RCC 7860 (cell line): ENCODE measurements around the gene CPNE1.

Experiments used
- DNase-seq: peaks from one replicate; pipeline ENCODE4 v3.0.0-alpha.2; 2015; ENCODE audit warnings: low spot score
- FAIRE-seq: peaks from 2 replicates; lab custom pipeline; 2012; peaks lifted over from hg19 to GRCh38; lab: Jason Lieb, UNC

Gene CPNE1

GRCh38 chr20:35600993-35601973, 63.4 kb downstream of the CPNE1 start:
- FAIRE-seq: no peak
- no peak for DNase-seq

- DNase-seq (no peak), FAIRE-seq (no peak)
Observed at GRCh38 chr20:35600176-35600992, 64.3 kb downstream of the CPNE1 start.

GRCh38 chr20:35599776-35600120, 65.0 kb downstream of the CPNE1 start:
- no peak for FAIRE-seq
- DNase-seq: no peak

- FAIRE-seq (no peak), DNase-seq (no peak)
Observed at GRCh38 chr20:35598899-35599775, 65.6 kb downstream of the CPNE1 start.

GRCh38 chr20:35598476-35598875, 66.2 kb downstream of the CPNE1 start:
- FAIRE-seq (no peak), DNase-seq (no peak)

- DNase-seq (no peak), FAIRE-seq (no peak)
Observed at GRCh38 chr20:35597186-35597585, 67.5 kb downstream of the CPNE1 start.

- no peak for DNase-seq
- FAIRE-seq: no peak
Observed at GRCh38 chr20:35595901-35596300, 68.8 kb downstream of the CPNE1 start.

GRCh38 chr20:35595456-35595855, 69.2 kb downstream of the CPNE1 start:
- FAIRE-seq (no peak), DNase-seq (no peak)

- FAIRE-seq (no peak), DNase-seq (no peak)
Observed at GRCh38 chr20:35592339-35592974, 72.2 kb downstream of the CPNE1 start.

GRCh38 chr20:35588397-35588796, 76.3 kb downstream of the CPNE1 start:
- FAIRE-seq (no peak), DNase-seq (no peak)

GRCh38 chr20:35587436-35587835, 77.3 kb downstream of the CPNE1 start:
- FAIRE-seq: no peak
- no peak for DNase-seq

GRCh38 chr20:35586751-35587425, 77.8 kb downstream of the CPNE1 start:
- FAIRE-seq (no peak), DNase-seq (no peak)

- FAIRE-seq: no peak
- DNase-seq: no peak
Observed at GRCh38 chr20:35583636-35584560, 80.8 kb downstream of the CPNE1 start.

- FAIRE-seq (no peak), DNase-seq (no peak)
Observed at GRCh38 chr20:35582741-35583404, 81.8 kb downstream of the CPNE1 start.

- DNase-seq (no peak), FAIRE-seq (no peak)
Observed at GRCh38 chr20:35582131-35582530, 82.6 kb downstream of the CPNE1 start.

GRCh38 chr20:35579196-35579595, 85.5 kb downstream of the CPNE1 start:
- no peak for DNase-seq
- no peak for FAIRE-seq

GRCh38 chr20:35578469-35578868, 86.2 kb downstream of the CPNE1 start:
- FAIRE-seq (no peak), DNase-seq (no peak)

GRCh38 chr20:35576816-35577215, 87.9 kb downstream of the CPNE1 start:
- no peak for DNase-seq
- no peak for FAIRE-seq
